Activated CD4-positive, CD25-positive, alpha-beta regulatory T cell treated with anti-CD3 and anti-CD28 coated beads, Interleukin-2, amount 50 U/mL, for 72 hours (primary cell): ENCODE results near the gene HECW1.
"Not testable (repeated sequence)": the region's sequence is repeated elsewhere in the genome, so short reads cannot be mapped to it uniquely, and the experiment has no call there.

Experiments used
- DNase-seq: peaks from one replicate; pipeline ENCODE4 v3.0.0; 2021

Gene HECW1

GRCh38 chr7:43557831-43558495, 445.5 kb downstream of the HECW1 start:
- DNase-seq: no peak

DNA sequence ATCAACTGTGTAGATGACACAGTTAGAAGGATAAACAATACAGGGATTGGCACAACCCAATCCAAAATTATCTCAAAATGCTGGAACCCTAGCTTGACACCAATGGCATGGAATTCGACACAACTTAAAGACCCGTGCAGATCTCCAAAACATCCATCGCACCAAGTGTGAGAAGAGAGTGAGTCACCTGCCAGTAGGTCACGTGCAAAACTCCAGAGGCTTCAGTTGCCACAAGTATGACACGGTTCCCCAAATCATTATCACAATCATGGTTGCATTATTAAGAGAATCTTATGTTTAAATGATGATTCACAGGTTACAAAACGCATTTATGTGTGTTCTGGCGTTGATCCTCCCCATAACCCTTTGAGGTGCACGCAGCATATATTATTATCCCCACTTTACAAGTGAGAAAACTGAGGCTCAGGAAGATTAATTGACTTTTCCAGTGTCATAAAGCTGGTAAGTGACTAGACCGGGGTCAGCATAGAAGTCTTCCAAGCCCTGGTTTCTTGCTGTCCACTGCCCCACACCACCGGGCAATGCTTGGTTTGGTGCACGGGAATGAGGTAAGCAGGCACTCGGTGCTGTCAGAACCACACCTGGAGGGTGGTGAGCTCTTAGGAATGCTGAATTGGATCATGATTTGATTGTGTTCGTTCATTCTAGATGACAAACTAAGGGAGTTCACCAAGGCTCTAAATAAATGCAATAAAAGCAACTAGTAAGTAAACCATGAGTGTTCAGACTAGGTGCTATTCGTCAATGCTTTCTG, 446.9 kb downstream of the HECW1 start:
- no peak for DNase-seq

GRCh38 chr7:43559946-43560335, 447.5 kb downstream of the HECW1 start:
- no peak for DNase-seq

- DNase-seq: no peak
Observed at GRCh38 chr7:43560742-43561330, 448.4 kb downstream of the HECW1 start.

GRCh38 chr7:43562383-43562782, 449.9 kb downstream of the HECW1 start:
- DNase-seq: no peak

DNA sequence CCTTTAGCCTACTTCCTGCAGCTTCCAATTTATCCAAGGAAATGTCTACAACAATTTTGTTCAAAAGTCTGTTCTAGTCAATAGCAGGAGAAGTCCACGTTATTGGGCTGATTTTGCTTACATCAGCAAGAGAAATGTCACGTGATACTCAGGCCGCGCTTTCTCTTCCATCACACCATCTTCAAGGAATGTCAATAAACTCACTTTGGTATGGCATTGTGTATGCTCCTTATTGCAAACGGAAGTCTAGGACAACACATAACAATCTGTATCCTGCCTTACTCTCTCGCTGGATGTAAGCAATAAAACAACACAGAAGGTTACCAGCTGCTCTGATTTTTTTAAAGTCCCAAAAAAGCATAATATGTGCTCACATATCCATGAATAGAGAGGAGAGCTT, 453.3 kb downstream of the HECW1 start:
- no peak for DNase-seq

DNA sequence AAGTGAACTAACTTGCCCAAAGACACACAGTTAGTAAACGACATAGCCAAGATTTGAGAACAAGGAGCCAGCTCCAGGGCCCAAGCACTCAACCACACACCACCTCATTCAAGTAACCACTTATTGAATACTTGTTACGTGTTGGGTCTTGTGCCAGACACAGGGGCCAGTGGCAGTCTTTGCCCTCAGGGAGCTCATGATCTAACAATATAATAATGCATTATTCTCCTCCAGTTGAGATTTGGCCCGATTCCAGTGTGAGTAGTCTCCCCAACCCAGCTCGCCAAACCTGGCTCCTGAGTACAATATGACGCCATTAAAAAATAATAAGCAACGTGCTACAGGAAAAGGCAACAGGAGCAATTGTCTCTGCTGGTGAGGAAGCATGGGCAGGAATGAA, 456.1 kb downstream of the HECW1 start:
- DNase-seq: no peak

GRCh38 chr7:43569424-43569823, 457.0 kb downstream of the HECW1 start:
- no peak for DNase-seq

DNA sequence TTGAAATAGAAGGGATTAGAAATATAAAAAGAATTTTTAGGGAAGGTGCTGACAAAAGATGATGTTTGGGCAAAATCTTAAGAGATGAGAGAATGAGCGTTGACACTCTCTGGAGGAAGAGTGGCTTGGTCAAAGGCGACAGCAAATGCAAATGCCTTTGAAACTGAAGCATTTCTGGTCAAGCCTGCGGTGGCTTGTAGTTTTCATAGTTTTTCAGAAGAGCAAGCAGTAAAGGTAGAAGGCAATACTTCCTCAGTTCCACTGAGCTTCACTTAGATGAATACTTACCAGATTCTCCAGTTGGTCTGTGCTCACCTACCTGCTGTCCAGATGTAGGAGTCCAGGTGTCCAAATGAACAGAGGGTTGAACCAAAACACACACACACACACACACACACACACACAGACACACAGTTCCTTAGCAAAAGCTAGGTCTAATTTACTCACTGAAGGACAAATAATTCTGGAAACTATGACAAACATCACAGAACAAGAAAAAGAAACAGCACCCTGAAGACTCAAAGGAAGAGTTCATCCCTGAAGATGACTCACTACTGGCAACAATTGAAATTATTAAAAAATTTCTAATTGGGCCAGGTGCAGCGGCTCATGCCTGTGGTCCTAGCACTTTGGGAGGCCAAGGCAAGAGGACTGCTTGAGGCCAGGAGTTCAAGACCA, 458.4 kb downstream of the HECW1 start:
- no peak for DNase-seq

- no peak for DNase-seq
Observed at GRCh38 chr7:43572516-43573049, 460.1 kb downstream of the HECW1 start.

DNA sequence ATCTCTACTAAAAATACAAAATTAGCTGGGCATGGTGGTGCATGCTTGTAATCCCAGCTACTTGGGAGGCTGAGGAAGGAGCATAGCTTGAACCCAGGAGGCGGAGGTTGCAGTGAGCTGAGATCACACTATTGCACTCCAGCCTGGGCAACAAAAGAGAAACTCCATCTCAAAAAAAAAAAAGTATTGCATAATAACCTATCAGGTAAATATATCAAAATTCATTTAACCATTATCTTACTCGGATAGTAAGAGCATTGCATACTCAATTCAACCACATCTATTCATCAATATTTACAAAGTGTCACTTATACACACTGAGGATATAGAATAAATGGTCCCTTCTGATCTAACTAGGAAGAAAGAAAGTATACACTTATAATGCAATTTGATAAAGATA, 461.4 kb downstream of the HECW1 start:
- DNase-seq: not testable (repeated sequence)

DNA sequence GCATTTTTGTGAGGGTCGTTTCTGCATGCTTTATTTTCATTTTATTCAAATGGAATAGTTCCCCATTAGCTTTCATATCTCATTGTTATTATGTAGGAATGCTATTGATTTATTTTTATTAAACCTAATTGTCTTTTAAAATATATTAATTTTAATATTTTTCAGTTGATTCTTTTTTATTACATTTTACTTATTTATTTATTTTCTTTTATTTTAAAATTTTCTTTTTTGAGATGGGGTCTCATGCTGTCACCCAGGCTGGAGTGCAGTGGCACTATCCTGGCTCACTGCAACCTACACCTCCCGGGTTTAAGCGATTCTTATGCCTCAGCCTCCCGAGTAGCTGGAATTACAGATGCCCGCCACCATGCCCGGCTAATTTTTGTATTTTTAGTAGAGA, 463.1 kb downstream of the HECW1 start:
- no peak for DNase-seq

DNA sequence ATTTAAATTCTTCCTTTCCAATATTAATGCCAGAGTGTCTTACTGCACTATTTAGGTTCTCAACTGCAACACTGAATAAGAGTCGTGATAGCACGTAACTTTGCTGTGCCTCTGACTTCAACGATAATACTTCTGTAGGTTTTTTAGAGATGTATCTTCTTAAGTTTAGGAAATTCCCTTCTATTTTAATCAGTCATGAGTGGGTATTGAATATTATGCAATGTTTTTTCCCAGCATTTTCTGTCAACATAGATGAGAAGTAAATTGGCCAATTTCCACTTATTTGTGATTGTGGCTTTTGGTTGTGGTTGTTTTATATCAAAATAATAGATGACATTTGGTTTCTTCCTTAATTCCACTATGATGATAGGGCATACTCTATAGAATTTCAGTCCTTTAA, 463.8 kb downstream of the HECW1 start:
- DNase-seq: no peak

GRCh38 chr7:43577485-43577951, 465.1 kb downstream of the HECW1 start:
- no peak for DNase-seq

DNA sequence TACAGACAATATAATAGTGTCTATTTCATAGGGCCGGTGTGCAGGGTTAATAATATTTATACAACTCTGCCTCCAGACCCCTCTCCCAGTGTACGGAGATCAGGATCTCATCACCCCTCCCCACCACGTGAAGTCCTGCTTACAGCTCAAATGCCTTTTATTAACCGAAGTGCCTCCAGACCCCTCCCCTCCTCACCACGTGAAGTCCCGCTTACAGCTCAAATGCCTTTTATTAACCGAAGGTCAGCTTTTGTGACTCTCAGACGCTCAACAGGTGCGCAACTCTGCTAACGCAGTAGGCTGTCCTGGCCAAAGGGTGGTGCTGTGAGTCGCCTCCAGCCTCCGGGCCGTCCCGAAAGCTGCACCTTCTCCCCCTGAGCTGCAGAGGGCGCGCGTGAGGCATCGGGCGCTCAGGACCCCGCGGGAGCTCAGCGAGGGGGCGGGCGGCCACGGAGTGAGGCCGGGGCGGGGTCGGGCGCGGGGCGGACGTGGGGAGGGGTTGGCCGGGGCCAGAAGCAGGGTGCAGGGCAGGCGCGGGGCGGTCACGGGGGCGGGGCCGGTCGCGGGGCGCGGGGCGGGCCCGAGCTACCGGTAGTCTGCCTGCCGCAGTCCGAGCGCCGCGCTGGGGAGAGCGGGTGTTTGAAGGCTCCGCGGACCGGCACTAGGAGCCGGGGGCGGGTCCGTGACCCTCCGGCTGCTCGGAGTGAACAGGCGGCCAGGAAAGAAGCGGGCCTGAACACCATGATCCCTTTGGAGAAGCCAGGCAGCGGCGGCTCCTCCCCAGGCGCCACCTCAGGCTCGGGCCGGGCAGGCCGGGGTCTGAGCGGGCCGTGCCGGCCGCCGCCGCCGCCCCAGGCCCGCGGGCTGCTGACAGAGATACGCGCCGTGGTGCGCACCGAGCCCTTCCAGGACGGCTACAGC, 470.3 kb downstream of the HECW1 start, which contains the start of gene STK17A:
STK17A (plus strand) TSS at position 606 of the 921 bp plus-strand sequence; CDS start at position 742, 136 bp downstream.
- DNase-seq: peak; percentile 95

GRCh38 chr7:43583424-43584194, 471.2 kb downstream of the HECW1 start:
- peak; percentile 74 for DNase-seq

DNA sequence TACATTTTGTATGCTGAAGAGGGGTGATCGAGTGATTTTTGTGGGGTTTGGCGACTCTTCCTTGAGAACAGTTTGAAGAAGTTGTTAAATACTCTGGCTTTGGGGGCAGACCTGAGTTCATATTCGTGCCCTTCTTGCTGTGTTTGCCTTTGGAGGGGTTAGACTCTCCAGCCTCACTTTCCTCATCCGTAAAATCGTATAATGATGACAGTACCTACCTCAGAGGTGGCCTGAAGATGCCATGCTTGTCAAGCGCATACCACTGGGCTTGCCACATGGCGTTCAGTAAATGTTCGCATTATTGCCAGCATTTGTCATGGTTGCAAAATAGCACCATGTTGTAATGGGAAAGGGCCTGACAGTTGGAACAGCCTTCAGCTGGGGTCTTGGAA, 471.7 kb downstream of the HECW1 start:
- peak; percentile 37 for DNase-seq

DNA sequence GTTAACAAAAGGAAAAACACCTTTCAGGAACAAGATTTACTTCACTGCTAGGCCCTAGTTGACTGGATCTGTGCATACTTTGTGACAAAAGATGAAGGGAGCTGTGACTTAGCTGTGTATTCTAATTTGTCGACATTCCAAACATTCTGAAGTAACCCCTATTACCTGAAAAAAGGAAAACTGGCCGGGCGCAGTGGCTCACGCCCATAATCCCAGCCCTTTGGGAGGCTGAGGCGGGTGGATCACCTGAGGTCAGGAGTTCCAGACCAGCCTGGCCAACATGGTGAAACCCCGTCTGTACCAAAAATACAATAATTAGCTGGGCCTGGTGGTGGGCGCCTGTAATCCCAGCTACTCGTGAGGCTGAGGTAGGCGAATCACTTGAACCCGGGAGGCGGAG, 472.3 kb downstream of the HECW1 start:
- DNase-seq: not testable (repeated sequence)

- no peak for DNase-seq
Observed at GRCh38 chr7:43585562-43585961, 473.1 kb downstream of the HECW1 start.

DNA sequence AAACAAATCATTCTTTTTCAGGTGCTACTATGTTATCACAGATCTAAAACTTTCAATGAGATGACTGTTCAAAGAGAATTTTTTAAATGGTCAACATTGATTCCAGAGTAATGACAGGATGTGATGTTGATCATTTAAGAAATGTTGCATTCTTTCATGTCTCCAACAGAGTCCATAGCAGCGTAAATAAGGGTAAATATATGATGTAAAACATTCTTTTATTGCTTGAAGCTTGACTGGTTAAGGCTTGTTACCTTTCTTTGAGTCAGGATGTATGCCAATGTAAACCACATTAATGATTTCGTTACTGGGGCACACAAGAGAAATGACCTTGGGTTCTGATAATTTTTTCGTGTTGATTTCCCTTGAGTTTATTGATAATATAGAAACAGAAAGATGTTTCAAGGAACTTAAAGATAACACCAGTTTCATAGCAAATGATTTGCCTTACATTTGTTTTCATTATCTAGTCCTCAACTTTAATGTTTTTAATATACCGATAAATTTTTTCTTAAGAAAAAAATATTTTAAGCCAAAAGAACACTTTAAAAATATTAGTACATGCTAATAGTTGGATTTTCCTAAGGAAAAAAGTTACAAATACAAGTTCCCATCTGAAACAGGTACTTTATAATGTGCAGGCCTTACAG, 473.9 kb downstream of the HECW1 start:
- no peak for DNase-seq
